HCT116 (cell line): Measurements from ENCODE around the gene IQGAP2. TPM values are rescaled to one million over a fixed set of nuclear protein-coding genes. Genes with fewer than 3 reads are reported as not detected.

Source experiments
- ATAC-seq: fragments of 200-7000 bp; cut with Tn5 transposase; 2 replicates; pipeline ENCODE4 v1.9.1; 2020; ENCODE audit warnings: mild to moderate bottlenecking, moderate library complexity
- BruUV-seq: library from RNA; stranded (reverse); fragments of 400-500 nt; replicated peaks from 2 replicates; lab custom pipeline; 2021; lab: Mats Ljungman, UMichigan
- CTCF ChIA-PET: fragments of 300-600 bp; sonication (Branson Sonifier 250); formaldehyde crosslinking; loops from one replicate; lab custom pipeline; 2021; ENCODE audit warnings: antibody characterized with exemption; lab: Charles Lee
- POLR2A ChIA-PET: fragments of 300-600, 350-600 bp; sonication (Branson Sonifier 250); formaldehyde crosslinking; loops from one replicate; lab custom pipeline; 2021; ENCODE audit warnings: antibody characterized with exemption; lab: Charles Lee
- RAD21 ChIA-PET, 2 experiments: fragments of 300-600 bp; sonication (Branson Sonifier 250); formaldehyde crosslinking; loops; one replicate each; lab custom pipeline; 2023; ENCODE audit warnings: low total read pairs in 2 of 2; ENCODE audit not compliant: uncharacterized antibody in 2 of 2, unreplicated experiment in 2 of 2, low non-redundant PET in 1 of 2; lab: Charles Lee
- DNase-seq: peaks from one replicate; pipeline ENCODE4 v3.0.0-alpha.2; 2010; ENCODE audit warnings: low read depth, low spot score
- H2AFZ ChIP-seq: fragments of 200-600 bp; shearing (Covaris generic), sonication (generic); 2 replicates; pipeline ENCODE4 v1.6.1; 2017; ENCODE audit warnings: low read depth, mixed run types, mixed read lengths, antibody characterized with exemption, low read length; ENCODE audit not compliant: poor library complexity, severe bottlenecking
- H3K27ac ChIP-seq: 2 replicates; pipeline ENCODE4 v1.5.1; 2012; ENCODE audit warnings: low read depth, low read length
- H3K27me3 ChIP-seq: fragments of 200-600 bp; sonication (generic); 2 replicates; pipeline ENCODE4 v1.6.1; 2016; ENCODE audit warnings: mixed run types, low read length, mixed read lengths; ENCODE audit not compliant: insufficient read depth
- H3K36me3 ChIP-seq, 2 experiments: fragments of 200-500 bp in 1 of 2; fragments of 200-600 bp in 1 of 2; sonication (Bioruptor generic) in 1 of 2; sonication (generic) in 1 of 2; 2 replicates each; pipeline versions ENCODE4 v1.5.1 to v1.6.1; 2014 to 2016; ENCODE audit warnings: low read length in 2 of 2, inconsistent platforms in 1 of 2, mixed read lengths in 1 of 2, mixed run types in 1 of 2; ENCODE audit not compliant: insufficient read depth in 2 of 2, control insufficient read depth in 1 of 2
- H3K4me1 ChIP-seq, 2 experiments: fragments of 200-600 bp in 1 of 2; sonication (generic) in 1 of 2; 2 replicates each; pipeline versions ENCODE4 v1.5.1 to v1.6.1; 2012 to 2017; ENCODE audit warnings: low read length in 2 of 2, inconsistent platforms in 1 of 2, mild to moderate bottlenecking in 1 of 2, mixed read lengths in 1 of 2, mixed run types in 1 of 2, moderate library complexity in 1 of 2; ENCODE audit not compliant: insufficient read depth in 2 of 2, control insufficient read depth in 1 of 2
- H3K4me2 ChIP-seq: fragments of 200-600 bp; sonication (generic); 2 replicates; pipeline ENCODE4 v1.6.1; 2017; ENCODE audit warnings: mixed run types, low read length, mixed read lengths
- H3K4me3 ChIP-seq, 2 experiments: fragments of 200-600 bp in 1 of 2; sonication (generic) in 1 of 2; replicated peaks in 1 of 2; 2 replicates each; pipeline ENCODE4 v1.5.1; 2011 to 2016; ENCODE audit warnings: low read length in 2 of 2, control low read depth in 1 of 2, low read depth in 1 of 2, mild to moderate bottlenecking in 1 of 2, mixed read lengths in 1 of 2, mixed run types in 1 of 2
- H3K79me2 ChIP-seq: fragments of 200-600 bp; sonication (generic); 2 replicates; pipeline ENCODE4 v1.6.1; 2017; ENCODE audit warnings: mild to moderate bottlenecking, mixed run types, low read length, moderate library complexity, mixed read lengths; ENCODE audit not compliant: insufficient read depth
- H3K9ac ChIP-seq: fragments of 200-600 bp; sonication (generic); 2 replicates; pipeline ENCODE4 v1.6.1; 2016; ENCODE audit warnings: low read length, mixed read lengths
- H3K9me2 ChIP-seq: fragments of 200-600 bp; sonication (generic), shearing (Covaris generic); 2 replicates; pipeline ENCODE4 v1.6.1; 2017; ENCODE audit warnings: mixed run types, mild to moderate bottlenecking, moderate library complexity; ENCODE audit not compliant: insufficient read depth
- H3K9me3 ChIP-seq, 2 experiments: fragments of 200-500 bp in 1 of 2; fragments of 200-600 bp in 1 of 2; sonication (Bioruptor generic) in 1 of 2; sonication (generic) in 1 of 2; 2 replicates each; pipeline ENCODE4 v1.6.1; 2014 to 2017; ENCODE audit warnings: low read length in 2 of 2, mixed read lengths in 2 of 2, inconsistent platforms in 1 of 2, low read depth in 1 of 2, mild to moderate bottlenecking in 1 of 2, mixed run types in 1 of 2, moderate library complexity in 1 of 2; ENCODE audit not compliant: control insufficient read depth in 1 of 2, insufficient read depth in 1 of 2
- H4K20me1 ChIP-seq: fragments of 200-600 bp; sonication (generic), shearing (Covaris generic); 2 replicates; pipeline ENCODE4 v1.6.1; 2017; ENCODE audit warnings: mixed run types, mild to moderate bottlenecking, moderate library complexity; ENCODE audit not compliant: insufficient read depth
- ATF3 ChIP-seq: IDR thresholded peaks from 2 replicates; pipeline ENCODE4 v1.6.1; 2012
- CBX3 ChIP-seq: IDR thresholded peaks from 2 replicates; pipeline ENCODE4 v1.6.1; 2012; ENCODE audit warnings: low read depth
- CEBPB ChIP-seq: IDR thresholded peaks from 2 replicates; pipeline ENCODE4 v1.6.1; 2012; ENCODE audit warnings: low read depth
- EGR1 ChIP-seq: IDR thresholded peaks from 2 replicates; pipeline ENCODE4 v1.6.1; 2012; ENCODE audit warnings: low read depth
- FOSL1 ChIP-seq: IDR thresholded peaks from 2 replicates; pipeline ENCODE4 v1.6.1; 2012; ENCODE audit warnings: low read depth
- JUND ChIP-seq: IDR thresholded peaks from 2 replicates; pipeline ENCODE4 v1.6.1; 2012
- POLR2A ChIP-seq: IDR thresholded peaks from 2 replicates; pipeline ENCODE4 v1.7.0; 2011; ENCODE audit warnings: borderline replicate concordance; ENCODE audit not compliant: insufficient read depth, insufficient read length; ENCODE audit errors: extremely low read depth
- SIN3A ChIP-seq: IDR thresholded peaks from 2 replicates; pipeline ENCODE4 v1.6.1; 2012; ENCODE audit warnings: low read depth
- TCF7L2 ChIP-seq: IDR thresholded peaks from 2 replicates; pipeline ENCODE4 v1.7.0; 2011; ENCODE audit warnings: borderline replicate concordance, inconsistent platforms; ENCODE audit not compliant: insufficient read depth, insufficient read length; ENCODE audit errors: extremely low read depth
- YY1 ChIP-seq: IDR thresholded peaks from 2 replicates; pipeline ENCODE4 v1.6.1; 2011; ENCODE audit warnings: low read length, low read depth, moderate library complexity, mild to moderate bottlenecking; ENCODE audit not compliant: insufficient replicate concordance; ENCODE audit errors: extremely low read depth
- intact Hi-C: fragments of 100-400 bp; cut with micrococcal nuclease; formaldehyde crosslinking; loops from 2 replicates; pipeline ENCODE4 v1.10.0; 2022
- total RNA-seq: library from RNA; stranded (reverse); gene quantifications from one replicate; pipeline ENCODE4 v1.2.1, GENCODE V29; 2021; ENCODE audit not compliant: unreplicated experiment
- TF ChIP-seq, protein P1 (sequence below): IDR thresholded peaks from 2 replicates; pipeline ENCODE4 v1.6.1; 2012
- TF ChIP-seq, protein P2 (sequence below), 3 experiments: fragments of 200-600 bp in 1 of 3; sonication (generic) in 1 of 3; IDR thresholded peaks in 2 of 3; conservative IDR thresholded peaks in 1 of 3; 2 replicates each; pipeline ENCODE4 v1.5.1; 2012 to 2017; ENCODE audit warnings: low read depth in 2 of 3, low read length in 2 of 3, antibody characterized with exemption in 1 of 3, borderline replicate concordance in 1 of 3, control low read depth in 1 of 3, mild to moderate bottlenecking in 1 of 3, mixed read lengths in 1 of 3, mixed run types in 1 of 3, moderate library complexity in 1 of 3; ENCODE audit not compliant: insufficient read depth in 1 of 3
- TF ChIP-seq, protein P3 (sequence below): IDR thresholded peaks from 2 replicates; pipeline ENCODE4 v1.6.1; 2011; ENCODE audit warnings: mild to moderate bottlenecking, low read length, moderate library complexity; ENCODE audit not compliant: insufficient replicate concordance; ENCODE audit errors: extremely low read depth

Gene IQGAP2
- total RNA-seq, 1 experiment from 2014 or later = 2.0 TPM

DNA sequence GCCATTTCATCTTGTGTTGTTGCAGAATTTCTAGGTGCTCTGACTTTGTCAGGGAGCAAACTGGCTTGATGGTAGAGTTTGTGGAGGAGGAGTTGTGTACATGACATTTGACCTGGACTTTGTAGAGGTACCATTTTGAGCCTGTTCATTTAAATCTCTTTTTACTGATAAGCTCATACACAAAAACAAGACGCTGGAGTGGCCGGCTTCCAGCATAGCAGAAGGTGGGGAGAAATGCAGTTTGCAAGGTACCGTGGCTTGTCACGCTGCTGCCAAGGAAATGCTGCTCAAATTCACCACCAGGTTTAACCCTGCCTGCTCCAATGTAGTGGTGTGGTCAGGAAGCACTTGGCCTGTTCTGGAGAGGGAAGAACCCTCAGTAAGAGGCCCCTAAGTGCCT is 18.9 kb upstream of the IQGAP2 start:
- H3K9ac ChIP-seq = no peak overlapping the region
- no TSS peak for BruUV-seq
- H3K9me3 ChIP-seq = no peaks in the 10 kb centered on the region
- no peaks in the 10 kb centered on the region for H4K20me1 ChIP-seq
- H3K27me3 ChIP-seq = no peaks in the 10 kb centered on the region
- intact Hi-C loops = no loop called here
- H3K4me2 ChIP-seq = no peak overlapping the region
- no peak overlapping the region for H3K27ac ChIP-seq
- no peaks in the 10 kb centered on the region for H3K9me2 ChIP-seq
- POLR2A ChIA-PET = no interaction called here
- RAD21 ChIA-PET = no interaction called here
- TF ChIP-seq FOSL1 = no peak
- no peak for TF ChIP-seq ATF3
- TF ChIP-seq, protein P1, sequence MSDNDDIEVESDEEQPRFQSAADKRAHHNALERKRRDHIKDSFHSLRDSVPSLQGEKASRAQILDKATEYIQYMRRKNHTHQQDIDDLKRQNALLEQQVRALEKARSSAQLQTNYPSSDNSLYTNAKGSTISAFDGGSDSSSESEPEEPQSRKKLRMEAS = no peak
- no peak for TF ChIP-seq CEBPB
- no peak for TF ChIP-seq TCF7L2
- no peak for TF ChIP-seq YY1
- TF ChIP-seq POLR2A = no peak
- TF ChIP-seq, protein P2, sequence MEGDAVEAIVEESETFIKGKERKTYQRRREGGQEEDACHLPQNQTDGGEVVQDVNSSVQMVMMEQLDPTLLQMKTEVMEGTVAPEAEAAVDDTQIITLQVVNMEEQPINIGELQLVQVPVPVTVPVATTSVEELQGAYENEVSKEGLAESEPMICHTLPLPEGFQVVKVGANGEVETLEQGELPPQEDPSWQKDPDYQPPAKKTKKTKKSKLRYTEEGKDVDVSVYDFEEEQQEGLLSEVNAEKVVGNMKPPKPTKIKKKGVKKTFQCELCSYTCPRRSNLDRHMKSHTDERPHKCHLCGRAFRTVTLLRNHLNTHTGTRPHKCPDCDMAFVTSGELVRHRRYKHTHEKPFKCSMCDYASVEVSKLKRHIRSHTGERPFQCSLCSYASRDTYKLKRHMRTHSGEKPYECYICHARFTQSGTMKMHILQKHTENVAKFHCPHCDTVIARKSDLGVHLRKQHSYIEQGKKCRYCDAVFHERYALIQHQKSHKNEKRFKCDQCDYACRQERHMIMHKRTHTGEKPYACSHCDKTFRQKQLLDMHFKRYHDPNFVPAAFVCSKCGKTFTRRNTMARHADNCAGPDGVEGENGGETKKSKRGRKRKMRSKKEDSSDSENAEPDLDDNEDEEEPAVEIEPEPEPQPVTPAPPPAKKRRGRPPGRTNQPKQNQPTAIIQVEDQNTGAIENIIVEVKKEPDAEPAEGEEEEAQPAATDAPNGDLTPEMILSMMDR (IDR thresholded peaks at IDR 0.05 in 2 of 3, conservative IDR thresholded peaks at IDR 0.05 in 1 of 3; ENCODE audit: borderline replicate concordance in 1 of 3, insufficient read depth in 1 of 3, low read depth in 2 of 3, low read length in 2 of 3) = no peak
- TF ChIP-seq, protein P3, sequence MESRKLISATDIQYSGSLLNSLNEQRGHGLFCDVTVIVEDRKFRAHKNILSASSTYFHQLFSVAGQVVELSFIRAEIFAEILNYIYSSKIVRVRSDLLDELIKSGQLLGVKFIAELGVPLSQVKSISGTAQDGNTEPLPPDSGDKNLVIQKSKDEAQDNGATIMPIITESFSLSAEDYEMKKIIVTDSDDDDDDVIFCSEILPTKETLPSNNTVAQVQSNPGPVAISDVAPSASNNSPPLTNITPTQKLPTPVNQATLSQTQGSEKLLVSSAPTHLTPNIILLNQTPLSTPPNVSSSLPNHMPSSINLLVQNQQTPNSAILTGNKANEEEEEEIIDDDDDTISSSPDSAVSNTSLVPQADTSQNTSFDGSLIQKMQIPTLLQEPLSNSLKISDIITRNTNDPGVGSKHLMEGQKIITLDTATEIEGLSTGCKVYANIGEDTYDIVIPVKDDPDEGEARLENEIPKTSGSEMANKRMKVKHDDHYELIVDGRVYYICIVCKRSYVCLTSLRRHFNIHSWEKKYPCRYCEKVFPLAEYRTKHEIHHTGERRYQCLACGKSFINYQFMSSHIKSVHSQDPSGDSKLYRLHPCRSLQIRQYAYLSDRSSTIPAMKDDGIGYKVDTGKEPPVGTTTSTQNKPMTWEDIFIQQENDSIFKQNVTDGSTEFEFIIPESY = no peak
- no peak for TF ChIP-seq EGR1
- TF ChIP-seq JUND = no peak
- no peak for TF ChIP-seq CBX3
- no peak for TF ChIP-seq SIN3A
- no peak for DNase-seq
- ATAC-seq = no peak
- no peaks in the 10 kb centered on the region for H3K36me3 ChIP-seq
- no peaks in the 10 kb centered on the region for H3K79me2 ChIP-seq
- H2AFZ ChIP-seq = no peak overlapping the region
- CTCF ChIA-PET = no interaction called here
- no peak overlapping the region for H3K4me3 ChIP-seq
- no peaks in the 10 kb centered on the region for H3K4me1 ChIP-seq
